MM.1S (cell line): Measurements from ENCODE around the gene HDGF.

ENCODE experiments used
- CTCF ChIP-seq: fragments of 300-600 bp; sonication (generic); IDR thresholded peaks from 2 replicates; pipeline ENCODE4 v1.5.1; 2016; ENCODE audit warnings: antibody characterized with exemption, low read length, mixed read lengths
- EZH2 ChIP-seq: fragments of 300-600 bp; sonication (generic); optimal IDR thresholded peaks from 2 replicates; pipeline ENCODE3; 2017; ENCODE audit warnings: low read depth, mild to moderate bottlenecking, antibody characterized with exemption, low read length, mixed read lengths
- EZH2phosphoT487 ChIP-seq: fragments of 300-600 bp; sonication (generic); IDR thresholded peaks from 2 replicates; pipeline ENCODE4 v1.6.1; 2018; ENCODE audit warnings: antibody characterized with exemption, low read length

- TF ChIP-seq CTCF (no peak), EZH2 (no peak), EZH2phosphoT487 (no peak)
Observed at GRCh38 chr1:156721535-156721934, 29.9 kb downstream of the HDGF start.
